HG02610 (cell line): ENCODE measurements around the gene TTLL5.

Experiments
- ATAC-seq: cut with Tn5 transposase; IDR thresholded peaks from one replicate; pipeline ENCODE4 v1.9.1; 2021; ENCODE audit warnings: mild to moderate bottlenecking, moderate library complexity; ENCODE audit not compliant: unreplicated experiment

Gene TTLL5

GRCh38 chr14:75944607-75945241 lies 283.7 kb downstream of the TTLL5 start:
- no peak for ATAC-seq

- no peak for ATAC-seq
Measured at GRCh38 chr14:75946785-75947184, 285.7 kb downstream of the TTLL5 start.

- no peak for ATAC-seq
Measured at GRCh38 chr14:75952489-75952888, 291.4 kb downstream of the TTLL5 start.

- no peak for ATAC-seq
Measured at GRCh38 chr14:75959031-75959430, 298.0 kb downstream of the TTLL5 start.

DNA sequence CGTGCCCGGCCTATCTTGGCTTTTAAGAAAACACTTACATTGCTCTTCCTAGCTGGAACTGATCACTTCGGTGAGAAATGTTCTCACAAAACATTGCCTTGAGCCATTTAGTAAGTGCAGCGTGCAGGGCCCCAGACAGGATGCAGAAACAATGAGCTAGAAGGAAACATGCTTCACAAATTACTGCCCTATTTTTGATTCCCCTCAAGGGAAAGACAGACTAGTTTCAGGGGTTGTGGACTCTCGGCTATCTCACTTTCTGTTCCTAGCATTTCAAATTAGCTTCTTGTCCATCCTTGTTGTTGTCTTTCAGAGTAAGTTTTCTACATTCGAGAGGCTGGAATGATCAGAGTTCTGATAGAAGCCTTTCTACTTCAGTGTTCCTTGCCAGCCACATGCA lies 299.2 kb downstream of the TTLL5 start:
- peak; percentile 77 for ATAC-seq

- no peak for ATAC-seq
Measured at GRCh38 chr14:75961662-75962061, 300.6 kb downstream of the TTLL5 start.

- no peak for ATAC-seq
Measured at GRCh38 chr14:75967866-75968265, 306.8 kb downstream of the TTLL5 start.

DNA sequence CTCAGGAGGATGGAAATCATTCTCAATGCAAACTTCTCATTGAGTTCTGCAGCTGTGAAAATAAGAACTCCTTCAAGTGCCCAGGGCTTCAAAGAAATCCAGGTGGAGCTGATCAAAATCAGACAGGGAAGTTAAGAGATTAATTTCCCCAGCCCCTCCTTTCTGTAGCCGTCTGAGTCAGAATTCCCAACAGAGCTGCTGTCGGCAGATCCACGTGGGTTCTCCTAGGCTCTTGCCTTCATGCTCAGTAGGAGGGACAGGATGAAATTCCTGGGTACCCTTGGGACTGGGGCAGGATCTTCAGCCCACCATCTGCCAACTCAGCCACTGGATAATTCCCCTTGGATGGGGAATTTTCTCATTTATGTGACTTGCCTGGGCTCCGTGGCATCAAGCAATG lies 307.4 kb downstream of the TTLL5 start:
- ATAC-seq: no peak

DNA sequence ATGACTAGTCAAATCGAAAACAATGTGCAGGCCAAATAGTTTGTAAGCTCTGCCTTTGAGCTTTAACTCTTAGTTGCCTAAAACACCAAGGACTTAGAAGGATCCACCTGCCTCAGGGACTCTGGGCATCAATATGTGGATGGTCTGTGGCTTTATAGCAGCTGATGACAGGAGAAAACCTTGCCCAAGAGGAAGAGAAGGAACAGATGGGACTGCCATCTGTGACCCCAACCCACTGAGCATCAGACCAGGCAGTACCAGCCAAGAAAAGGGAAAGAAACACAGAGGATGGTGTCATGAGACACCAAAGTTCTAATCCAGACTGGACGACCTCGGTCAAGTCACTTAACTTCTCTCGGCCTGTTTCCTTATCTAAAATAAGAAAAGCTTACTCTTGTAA lies 308.1 kb downstream of the TTLL5 start:
- ATAC-seq: no peak

DNA sequence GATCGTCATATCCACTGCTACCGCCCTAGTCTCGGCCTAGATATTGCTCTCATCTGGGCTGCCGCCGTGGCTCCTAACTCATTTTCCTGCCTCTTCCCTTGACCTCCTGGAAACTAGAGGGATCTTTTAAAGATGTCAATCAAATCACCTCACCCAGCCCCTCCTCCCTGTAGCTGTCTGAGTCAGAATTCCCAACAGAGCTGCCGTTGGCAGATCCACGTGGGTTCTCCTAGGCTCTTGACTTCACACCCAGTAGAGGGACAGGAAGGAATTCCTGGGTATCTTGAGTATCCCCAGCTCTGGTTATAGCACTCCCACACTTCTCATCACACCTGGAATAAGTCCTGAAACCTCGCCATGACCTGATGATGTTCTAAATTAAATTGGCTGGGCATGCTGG lies 308.8 kb downstream of the TTLL5 start:
- ATAC-seq: no peak

DNA sequence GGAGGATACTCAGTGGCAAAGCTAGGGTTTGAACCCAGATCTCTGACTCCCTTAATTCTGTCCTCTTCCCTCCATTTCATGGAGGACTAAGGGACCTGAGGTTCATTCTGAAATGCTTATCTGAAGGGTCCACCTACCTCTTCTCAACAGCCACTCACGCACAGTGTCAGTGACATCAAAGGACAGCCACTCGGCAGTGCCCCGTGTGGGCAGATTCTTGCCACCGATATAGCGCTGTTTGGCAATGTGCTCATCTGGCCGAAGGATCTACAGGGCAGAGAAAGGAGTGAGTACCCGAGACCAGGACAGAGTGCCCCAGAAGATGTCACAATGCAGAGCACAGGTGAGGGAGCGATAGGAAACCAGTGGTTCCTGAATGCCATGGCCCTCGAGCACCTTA lies 309.9 kb downstream of the TTLL5 start:
- no peak for ATAC-seq

DNA sequence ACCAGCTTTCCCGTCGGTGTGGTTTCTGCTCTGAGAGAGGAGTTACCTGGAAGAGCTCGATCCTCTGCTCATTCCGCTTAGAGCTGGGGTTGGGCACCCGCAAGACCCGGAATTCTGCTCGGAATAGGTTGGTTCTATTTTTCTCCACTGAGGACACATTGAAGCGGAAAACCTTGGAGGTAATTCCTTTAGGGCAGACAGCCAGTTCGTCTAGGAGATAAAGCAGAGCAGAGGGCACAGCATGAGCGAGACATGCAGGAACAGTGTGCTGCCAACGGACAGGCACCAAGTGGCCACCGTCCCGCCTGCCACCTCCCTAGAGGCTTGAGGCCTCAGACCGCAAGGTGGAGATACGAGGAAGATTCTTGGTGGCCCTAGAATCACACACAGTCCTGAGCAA lies 310.5 kb downstream of the TTLL5 start:
- ATAC-seq: no peak

GRCh38 chr14:75972801-75973421 lies 311.9 kb downstream of the TTLL5 start:
- no peak for ATAC-seq

- ATAC-seq: no peak
Measured at GRCh38 chr14:75976826-75977581, 316.0 kb downstream of the TTLL5 start.

- ATAC-seq: no peak
Measured at GRCh38 chr14:75977582-75977943, 316.5 kb downstream of the TTLL5 start.

DNA sequence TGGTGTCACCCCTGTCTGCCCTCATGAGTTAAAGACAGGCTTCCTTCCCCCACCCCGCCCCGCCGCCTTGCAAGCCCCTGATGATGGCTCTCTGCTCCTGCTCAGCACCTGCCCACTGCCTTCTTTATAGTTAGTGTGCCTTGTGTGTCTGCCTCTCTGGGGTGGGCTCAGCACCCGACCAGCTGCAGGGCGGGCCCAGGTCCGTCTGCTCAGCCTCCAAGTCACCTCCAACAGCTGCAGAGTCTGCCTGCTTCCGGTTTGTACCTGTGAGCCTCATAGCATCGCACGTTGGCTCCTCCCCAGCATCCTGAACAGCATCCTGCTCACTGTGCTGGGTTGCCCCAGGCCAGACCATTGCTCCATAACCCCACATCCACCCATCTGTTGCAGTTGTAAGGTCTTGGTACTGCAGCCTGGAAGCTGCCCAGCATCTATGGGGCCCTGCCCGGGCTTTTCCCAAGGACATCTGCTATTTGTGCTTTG lies 317.2 kb downstream of the TTLL5 start:
- no peak for ATAC-seq

- no peak for ATAC-seq
Measured at GRCh38 chr14:75979071-75979571, 318.1 kb downstream of the TTLL5 start.

DNA sequence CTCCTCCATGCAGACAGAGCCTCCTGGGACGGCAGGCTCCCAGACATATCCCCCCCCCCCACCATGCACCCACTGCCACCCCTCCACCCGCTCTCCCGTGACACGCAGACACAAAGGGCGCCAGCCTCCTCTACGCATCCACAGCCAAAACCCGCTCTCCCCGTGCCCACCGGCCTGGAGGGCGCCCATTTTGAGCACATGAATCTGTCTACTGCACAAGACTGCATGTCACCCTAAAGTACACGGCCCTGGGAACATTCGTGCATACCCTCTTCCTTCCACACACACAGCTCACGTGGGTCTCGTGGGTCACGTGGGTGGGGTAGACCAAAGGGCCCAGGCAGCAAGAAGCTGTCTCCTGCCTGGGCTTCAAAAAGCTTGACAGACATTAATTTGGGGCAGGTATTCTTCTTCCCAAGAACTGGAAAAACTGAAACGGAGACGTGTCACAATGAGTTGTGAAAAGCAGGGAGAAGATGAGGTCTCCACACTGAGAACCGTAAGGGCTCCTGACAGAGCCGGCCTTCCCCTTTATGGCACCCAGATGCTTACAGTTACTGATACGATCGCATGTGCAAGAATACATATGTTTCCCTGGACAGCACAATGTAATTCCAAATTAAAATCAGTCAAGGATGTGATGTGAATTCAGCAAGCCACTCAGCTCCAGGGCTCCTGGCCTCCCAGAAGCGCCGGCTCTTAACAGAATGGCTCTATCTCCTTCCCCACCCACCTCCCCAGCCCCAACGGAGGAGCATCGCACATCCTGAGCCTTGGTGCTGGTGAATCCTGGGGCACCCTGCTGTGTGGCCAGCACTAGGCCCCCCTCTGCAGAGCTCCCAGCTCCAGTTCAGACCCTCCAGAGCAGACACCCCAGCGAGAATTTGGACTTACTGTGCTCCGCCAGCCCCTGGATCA lies 318.9 kb downstream of the TTLL5 start:
- ATAC-seq: no peak

- ATAC-seq: no peak
Measured at GRCh38 chr14:75980856-75981255, 319.8 kb downstream of the TTLL5 start.

GRCh38 chr14:75981426-75982265 lies 320.6 kb downstream of the TTLL5 start, which contains the start of gene TGFB3:
TSS of gene TGFB3 (minus strand) at chr14:75981995. CDS start at chr14:75980893, 1,102 bp downstream.
- peak; percentile 53 for ATAC-seq
